Body of pancreas (tissue), 4 donors: Measurements from ENCODE around the gene C11orf58. TPM values are rescaled to one million over a fixed set of nuclear protein-coding genes. Genes with fewer than 3 reads are reported as not detected.

ENCODE experiments used
- ATAC-seq: fragments of 150-250 bp; one replicate; pipeline ENCODE4 v1.9.1; 2016
- DNase-seq, 4 donors: peaks; one replicate each; pipeline ENCODE4 v3.0.0-alpha.2; 2019
- H3K27ac ChIP-seq, 4 donors: fragments of 200-600 bp; sonication (generic); 1 replicate in 3 of 4; 2 replicates in 1 of 4; pipeline versions ENCODE4 v1.5.1 to v1.6.1; 2016 to 2019; ENCODE audit warnings: mild to moderate bottlenecking in 1 of 4, mixed read lengths in 1 of 4, moderate library complexity in 1 of 4
- H3K27me3 ChIP-seq, 2 donors: fragments of 200-600 bp; sonication (generic); one replicate each; pipeline ENCODE4 v1.6.0; 2016; ENCODE audit warnings: mild to moderate bottlenecking in 1 of 2
- H3K36me3 ChIP-seq, 2 donors: fragments of 200-600 bp; sonication (generic); replicated peaks in 1 of 2; 2 replicates each; pipeline ENCODE4 v1.5.1; 2016; ENCODE audit warnings: low read depth in 2 of 2; ENCODE audit not compliant: insufficient read depth in 1 of 2
- H3K4me1 ChIP-seq: fragments of 200-600 bp; sonication (generic); one replicate; pipeline ENCODE4 v1.6.0; 2016
- H3K4me3 ChIP-seq, 2 donors: fragments of 200-600 bp; sonication (generic); 1 replicate in 1 of 2; 2 replicates in 1 of 2; pipeline ENCODE4 v1.5.1; 2016 to 2019
- H3K9me3 ChIP-seq, 3 donors: fragments of 200-600 bp; sonication (generic); 1 replicate in 2 of 3; 2 replicates in 1 of 3; pipeline ENCODE4 v1.5.1; 2016
- POLR2A ChIP-seq, 3 donors: fragments of 450-650 bp; IDR thresholded peaks; one replicate each; pipeline ENCODE4 v1.6.1; 2016; ENCODE audit warnings: antibody characterized with exemption in 3 of 3, mild to moderate bottlenecking in 2 of 3
- WGBS, 2 donors: methylation state at CpG; one replicate each; pipeline ENCODE4 v1.1.5; 2017; 5-methylcytosine and 5-hydroxymethylcytosine counted together
- intact Hi-C: fragments of 100-400 bp; cut with DNase I; formaldehyde crosslinking; loops from one replicate; pipeline ENCODE4 v1.15.1; 2023
- total RNA-seq, 2 donors: library from RNA; depleted of rRNA; stranded (reverse); fragments of >200 nt; gene quantifications; one replicate each; pipeline ENCODE4 v1.1.0, GENCODE V29; 2016
- TF ChIP-seq, protein P1 (sequence below), 7 experiments: fragments of 450-650 bp in 4 of 7; fragments of 200-600 bp in 3 of 7; sonication (generic) in 3 of 7; IDR thresholded peaks; one replicate each; pipeline ENCODE4 v1.5.1; 2016 to 2019; ENCODE audit warnings: antibody characterized with exemption in 7 of 7

C11orf58 gene
- 10 to 100 TPM; 59.7 to 92.4 TPM for total RNA-seq

DNA sequence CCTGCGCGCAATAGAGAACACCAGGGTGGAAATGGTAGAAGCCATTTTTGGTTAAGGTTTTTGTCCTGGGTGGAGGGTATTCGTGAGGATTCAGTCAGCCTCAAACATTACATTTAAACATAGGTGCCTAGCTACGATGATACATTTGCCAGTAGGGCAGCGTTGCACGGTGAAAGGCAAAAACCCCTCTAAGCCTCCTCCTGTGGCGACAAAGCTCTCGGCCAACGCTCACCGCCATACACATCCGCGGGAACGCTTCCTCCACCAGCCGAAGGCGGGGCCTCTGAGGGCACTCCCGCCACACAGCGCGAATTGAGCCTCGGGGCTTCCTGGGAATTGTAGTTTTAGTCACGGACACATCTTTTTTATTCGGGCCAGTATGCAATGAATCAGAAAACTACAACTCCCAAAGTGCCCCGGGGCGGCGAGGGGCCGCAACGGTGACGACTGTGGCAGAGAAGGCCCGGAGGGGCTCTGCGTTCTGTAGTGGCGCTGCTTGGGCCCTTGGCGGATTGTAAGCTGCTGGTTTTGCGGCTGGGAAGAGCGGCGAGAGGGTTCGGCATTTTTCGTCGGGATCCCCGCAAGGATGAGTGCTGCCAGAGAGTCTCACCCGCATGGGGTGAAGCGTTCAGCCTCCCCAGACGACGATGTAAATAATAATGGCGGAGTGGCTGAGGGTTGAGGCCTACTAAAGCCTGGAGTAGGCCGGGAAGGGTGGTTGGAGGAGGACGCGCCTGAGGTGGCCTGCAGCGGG is at the start of gene C11orf58:
Gene C11orf58 (plus strand): TSS at position 455 of the 754 bp plus-strand sequence. CDS start 132 bp downstream, at position 587.
- DNase-seq (peak; percentile 95 to 98 (median 96)), ATAC-seq (peak; percentile 98)
- Histone ChIP-seq H3K27me3 (no peaks in the 10 kb centered on the region), H3K4me3 (peak within 1 kb of the TSS; percentile 38 to 70), H3K36me3 (no peaks in the 10 kb centered on the region), H3K9me3 (no peaks in the 10 kb centered on the region), H3K4me1 (peaks cover 40% of the 10 kb centered on the region), H3K27ac (peak within 1 kb of the TSS; percentile 84 to 97 (median 94))
- 0% methylated on average over 32 to 47 of the region's 47 CpGs for WGBS, 2 donors
- TF ChIP-seq, protein P1, sequence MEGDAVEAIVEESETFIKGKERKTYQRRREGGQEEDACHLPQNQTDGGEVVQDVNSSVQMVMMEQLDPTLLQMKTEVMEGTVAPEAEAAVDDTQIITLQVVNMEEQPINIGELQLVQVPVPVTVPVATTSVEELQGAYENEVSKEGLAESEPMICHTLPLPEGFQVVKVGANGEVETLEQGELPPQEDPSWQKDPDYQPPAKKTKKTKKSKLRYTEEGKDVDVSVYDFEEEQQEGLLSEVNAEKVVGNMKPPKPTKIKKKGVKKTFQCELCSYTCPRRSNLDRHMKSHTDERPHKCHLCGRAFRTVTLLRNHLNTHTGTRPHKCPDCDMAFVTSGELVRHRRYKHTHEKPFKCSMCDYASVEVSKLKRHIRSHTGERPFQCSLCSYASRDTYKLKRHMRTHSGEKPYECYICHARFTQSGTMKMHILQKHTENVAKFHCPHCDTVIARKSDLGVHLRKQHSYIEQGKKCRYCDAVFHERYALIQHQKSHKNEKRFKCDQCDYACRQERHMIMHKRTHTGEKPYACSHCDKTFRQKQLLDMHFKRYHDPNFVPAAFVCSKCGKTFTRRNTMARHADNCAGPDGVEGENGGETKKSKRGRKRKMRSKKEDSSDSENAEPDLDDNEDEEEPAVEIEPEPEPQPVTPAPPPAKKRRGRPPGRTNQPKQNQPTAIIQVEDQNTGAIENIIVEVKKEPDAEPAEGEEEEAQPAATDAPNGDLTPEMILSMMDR (IDR thresholded peaks at IDR 0.05): peak in 2 of 7 experiments; percentile 3 to 11
- TF ChIP-seq POLR2A (IDR thresholded peaks at IDR 0.05): peak; percentile 88 to 97 (median 96)
- intact Hi-C loops: no loop called here

DNA sequence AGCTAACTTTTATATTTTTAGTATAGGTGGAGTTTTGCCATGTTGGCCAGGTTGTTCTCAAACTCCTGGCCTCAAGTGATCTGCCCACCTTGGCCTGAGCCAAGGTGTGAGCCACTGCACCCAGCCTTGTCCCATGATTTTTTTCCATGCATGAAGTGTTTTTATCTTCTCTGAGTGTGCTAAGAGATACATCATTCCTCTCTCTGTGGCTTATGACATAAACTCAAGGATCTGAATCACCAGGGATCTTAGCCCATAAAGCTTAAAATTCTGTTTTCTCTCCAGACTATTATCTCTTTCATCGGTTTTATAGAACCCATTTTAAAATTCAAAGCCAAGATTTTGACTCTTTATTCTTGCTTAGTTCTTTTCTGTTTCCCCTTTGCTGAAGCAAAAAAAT is 48.4 kb upstream of the C11orf58 start:
- Histone ChIP-seq H3K4me3 (no peak overlapping the region), H3K9me3 (no peaks in the 10 kb centered on the region), H3K36me3 (no peaks in the 10 kb centered on the region), H3K27ac (no peak overlapping the region), H3K27me3 (no peaks in the 10 kb centered on the region), H3K4me1 (no peaks in the 10 kb centered on the region)
- 75 to 84% methylated on average over 1 of the region's 1 CpG for WGBS, 2 donors
- DNase-seq: no peak
- intact Hi-C loops: no loop called here
- TF ChIP-seq, protein P1 (IDR thresholded peaks at IDR 0.05): no peak
- no peak for TF ChIP-seq POLR2A (IDR thresholded peaks at IDR 0.05)
- ATAC-seq: no peak

DNA sequence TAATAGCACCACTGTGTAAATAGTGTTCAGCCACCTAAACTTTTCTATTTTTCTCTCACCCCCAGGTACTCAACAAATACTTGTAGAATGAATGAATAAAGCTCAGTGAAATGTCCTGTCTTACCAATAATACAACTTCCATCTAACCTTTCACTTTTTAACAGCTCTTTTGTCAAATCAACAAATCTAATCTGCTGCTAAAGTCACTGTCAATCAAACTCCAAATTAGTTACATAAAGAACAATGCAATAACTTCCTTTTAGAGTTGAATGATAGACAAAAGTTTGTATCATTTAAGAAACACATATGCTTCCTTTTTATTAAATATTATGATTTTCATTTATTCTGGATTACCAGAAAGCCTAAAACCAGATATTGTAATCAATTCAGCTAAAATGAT is 34.7 kb upstream of the C11orf58 start:
- TF ChIP-seq, protein P1 (IDR thresholded peaks at IDR 0.05): no peak
- TF ChIP-seq POLR2A (IDR thresholded peaks at IDR 0.05): no peak

DNA sequence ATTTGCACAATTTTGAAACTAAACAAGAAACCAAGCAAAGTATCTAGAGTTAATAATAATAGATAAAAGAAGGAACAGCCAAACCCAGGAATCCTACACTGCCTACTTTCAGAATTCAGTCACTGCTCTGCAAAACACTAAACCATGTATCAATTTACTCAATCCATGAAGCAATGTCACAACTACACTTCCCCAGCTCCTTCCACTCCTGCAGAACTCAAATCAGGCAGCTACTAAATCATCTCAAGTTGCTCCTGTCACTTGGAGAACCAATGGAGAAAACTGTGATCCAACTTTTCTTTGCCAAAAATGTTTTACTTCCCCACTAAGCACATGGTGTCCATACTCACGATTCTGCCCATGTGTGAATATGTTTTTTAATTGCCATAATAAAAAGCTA is 24.9 kb upstream of the C11orf58 start:
- DNase-seq (no peak), ATAC-seq (no peak)
- Histone ChIP-seq H3K9me3 (no peaks in the 10 kb centered on the region), H3K4me1 (no peaks in the 10 kb centered on the region), H3K27me3 (no peaks in the 10 kb centered on the region), H3K36me3 (no peaks in the 10 kb centered on the region), H3K4me3 (no peak overlapping the region), H3K27ac (no peak overlapping the region)
- intact Hi-C loops: no loop called here
- TF ChIP-seq POLR2A (IDR thresholded peaks at IDR 0.05): no peak
- TF ChIP-seq, protein P1 (IDR thresholded peaks at IDR 0.05): no peak
- 15 to 62% methylated on average over 1 of the region's 1 CpG for WGBS, 2 donors

More for the DNA sequence above, 34.7 kb upstream of the C11orf58 start:
- no peak for DNase-seq
- H3K27ac ChIP-seq: no peak overlapping the region
- ATAC-seq: no peak
- no peaks in the 10 kb centered on the region for H3K36me3 ChIP-seq
- H3K4me3 ChIP-seq: no peak overlapping the region
- intact Hi-C loops: no loop called here
- H3K9me3 ChIP-seq: no peaks in the 10 kb centered on the region
- no peaks in the 10 kb centered on the region for H3K4me1 ChIP-seq
- H3K27me3 ChIP-seq: no peaks in the 10 kb centered on the region
